SIG-M5 treated with dmso at 0.1 percent for 504 hours (cell line): ENCODE measurements around the gene NPAS3.

Experiments used
- DNase-seq: peaks from one replicate; lab custom pipeline; 2025; ENCODE audit not compliant: unreplicated experiment; lab: John Stamatoyannopoulos, UW

NPAS3 gene

DNA sequence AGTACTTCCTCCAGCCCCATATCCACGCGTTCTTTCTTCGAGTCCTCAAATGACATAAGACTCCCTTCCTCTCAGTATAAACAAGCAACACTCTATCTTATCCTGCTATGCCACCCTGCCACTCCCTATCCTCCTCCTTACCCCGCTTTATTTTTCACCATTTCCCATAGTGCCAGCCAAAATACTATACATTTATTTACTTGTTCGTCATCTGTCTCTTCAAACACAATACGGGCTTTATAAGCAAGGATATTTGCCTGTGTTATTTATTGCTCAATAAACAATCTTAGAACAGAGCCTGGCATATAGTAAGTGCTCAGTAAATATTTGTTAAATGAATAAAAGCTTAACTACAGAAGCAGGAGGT is 567.3 kb downstream of the NPAS3 start:
- DNase-seq: no peak

DNA sequence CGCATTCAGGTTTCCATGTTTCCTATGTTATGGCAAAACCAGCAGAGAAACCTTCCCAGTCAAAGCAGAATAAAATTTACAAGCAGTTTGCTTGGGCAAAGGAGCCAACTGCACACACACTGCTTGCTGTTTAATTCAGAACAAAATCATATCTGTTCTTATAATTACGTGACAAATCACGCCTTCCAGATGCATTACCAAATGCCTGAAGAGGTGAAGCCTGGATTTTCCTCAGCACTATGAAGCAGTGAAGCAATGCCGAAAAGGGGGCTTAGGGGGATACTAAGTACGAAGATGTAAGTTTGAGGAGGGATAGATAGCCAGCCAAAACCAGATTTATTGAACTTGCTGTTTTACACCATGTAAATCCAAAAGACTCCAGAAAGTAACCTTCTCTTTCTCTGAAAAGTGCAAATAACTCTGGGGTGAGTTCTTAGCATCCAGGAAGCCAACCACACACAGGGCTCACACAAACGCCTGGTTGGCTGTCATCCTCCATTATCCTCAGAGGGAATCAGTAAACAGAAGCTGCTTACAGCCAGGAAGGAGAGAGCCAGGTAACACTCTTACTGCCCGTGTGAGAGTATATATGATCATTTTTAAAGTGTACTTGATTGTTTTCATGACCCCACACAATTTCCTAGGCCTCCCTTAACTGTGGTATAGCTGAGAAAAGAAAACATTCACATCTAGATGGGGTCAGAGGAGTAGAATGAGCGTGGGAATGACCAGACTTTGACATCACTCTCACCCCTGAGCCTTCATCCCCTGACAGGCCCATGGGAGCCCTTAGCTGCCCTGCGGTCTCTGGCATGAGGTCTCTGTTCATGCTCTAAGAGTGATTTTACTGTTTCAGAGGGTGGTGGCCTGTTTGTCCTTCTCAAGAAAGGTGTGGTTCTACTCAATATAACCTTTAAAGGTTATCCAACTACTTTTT is 569.7 kb downstream of the NPAS3 start:
- no peak for DNase-seq

DNA sequence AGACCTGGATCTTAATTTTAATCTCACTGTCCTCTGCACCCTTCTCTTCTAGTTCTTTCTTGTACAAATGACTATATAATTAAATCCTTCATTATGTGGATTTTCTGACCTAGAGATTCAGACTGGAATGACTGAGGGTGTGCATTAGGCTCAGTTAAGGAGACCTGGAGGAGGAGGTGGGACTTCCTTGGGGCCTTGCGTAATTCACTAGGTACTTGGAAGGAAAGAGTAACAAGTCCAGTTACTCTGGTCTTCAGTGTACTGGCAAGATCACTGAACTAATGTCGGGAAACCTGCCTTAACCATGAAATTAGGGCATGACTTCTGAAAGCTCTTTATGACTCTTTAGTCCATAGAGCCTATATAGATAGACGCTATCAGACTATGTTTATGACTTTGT is 570.8 kb downstream of the NPAS3 start:
- no peak for DNase-seq

DNA sequence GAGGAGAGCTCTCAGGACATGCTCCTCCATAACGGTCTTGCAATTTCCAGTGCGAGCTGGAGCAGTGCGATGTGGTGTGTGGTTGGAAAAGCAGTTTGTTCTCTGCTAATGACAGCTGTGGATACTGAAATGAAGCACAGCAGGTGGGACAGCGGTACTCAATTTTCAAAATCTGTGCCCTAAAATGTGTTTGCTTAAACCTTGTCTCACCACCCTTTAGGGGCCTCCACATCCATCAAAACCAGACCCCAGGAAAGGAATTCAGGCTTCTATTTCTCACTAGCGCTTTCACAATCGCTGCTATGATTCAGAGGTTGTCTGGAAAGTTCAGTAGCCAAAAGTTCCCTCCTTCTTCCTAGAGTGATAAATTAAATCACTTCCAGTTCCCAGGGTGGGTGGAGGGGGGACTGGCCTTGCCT is 571.4 kb downstream of the NPAS3 start:
- no peak for DNase-seq

DNA sequence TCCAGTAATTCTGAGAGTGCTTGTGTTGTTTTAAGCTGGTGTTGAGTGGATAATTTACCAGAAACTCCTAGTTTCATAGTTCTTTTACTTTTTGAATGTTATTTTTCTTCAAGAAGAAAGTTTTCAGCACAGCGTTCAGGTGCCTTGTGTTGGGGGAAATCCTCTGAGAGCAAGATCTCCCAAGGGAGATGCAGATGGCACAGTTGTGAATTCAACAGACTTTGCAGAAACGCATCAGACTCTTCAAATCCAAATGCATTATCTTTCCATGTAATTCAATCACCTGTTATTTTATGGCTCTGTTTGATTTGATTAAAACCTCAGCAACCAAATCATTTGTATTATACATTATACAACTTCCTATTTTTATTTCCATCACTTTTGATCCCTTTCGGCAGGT is 572.3 kb downstream of the NPAS3 start:
- DNase-seq: no peak

DNA sequence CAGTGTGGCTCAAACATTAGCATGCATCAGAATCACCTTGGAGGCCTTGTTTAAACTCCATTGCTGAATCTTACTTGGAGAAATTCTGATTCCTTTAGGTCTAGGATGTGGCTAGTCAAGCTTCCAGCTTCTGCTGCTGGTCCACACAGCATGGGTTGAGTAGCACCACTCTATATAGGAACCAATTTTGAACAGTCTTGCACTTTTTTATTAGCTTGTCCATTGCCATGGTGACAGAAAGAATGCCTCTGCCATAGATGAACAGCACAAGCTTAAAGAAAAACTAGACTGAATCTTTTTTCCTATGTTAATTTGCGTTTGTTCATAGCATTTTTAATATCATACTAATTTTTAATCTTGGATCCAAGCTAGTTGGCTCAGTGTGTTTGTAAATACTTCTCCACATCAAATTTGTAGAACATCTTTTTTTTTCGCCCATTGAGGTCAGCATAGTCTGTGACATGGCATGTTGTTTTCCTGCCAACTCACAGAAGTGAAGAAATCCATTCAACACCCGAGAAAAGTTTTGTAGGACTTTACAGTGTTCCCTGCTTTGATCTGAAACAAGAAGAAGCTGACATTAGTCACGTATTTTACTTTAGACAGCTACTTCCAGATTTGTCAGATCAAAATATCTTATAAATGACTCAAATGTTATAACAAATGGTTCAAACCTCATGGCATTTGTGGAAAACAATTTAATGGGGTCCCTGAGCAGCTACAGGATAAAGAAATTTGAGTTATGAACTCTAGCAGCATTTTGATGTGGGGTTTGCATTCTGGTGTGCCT is 573.4 kb downstream of the NPAS3 start:
- DNase-seq: no peak

DNA sequence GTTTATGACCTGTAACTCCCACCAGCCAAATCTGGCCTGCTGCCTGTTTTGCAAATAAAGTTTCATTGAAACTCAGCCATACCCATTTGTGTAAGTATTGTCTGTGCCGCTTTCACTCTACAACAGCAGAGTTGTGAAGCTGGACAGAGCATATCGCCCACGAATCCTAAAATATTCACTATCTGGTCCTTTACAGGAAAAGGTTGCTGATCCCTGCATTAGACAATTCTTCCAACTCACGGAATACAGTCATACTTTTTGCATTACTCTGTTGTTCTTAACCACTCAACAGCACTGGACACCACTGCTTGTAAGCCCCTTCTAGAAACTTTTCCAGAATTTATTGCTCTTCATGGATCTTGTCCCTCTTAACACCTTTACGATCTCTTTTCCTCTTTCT is 576.8 kb downstream of the NPAS3 start:
- no peak for DNase-seq

DNA sequence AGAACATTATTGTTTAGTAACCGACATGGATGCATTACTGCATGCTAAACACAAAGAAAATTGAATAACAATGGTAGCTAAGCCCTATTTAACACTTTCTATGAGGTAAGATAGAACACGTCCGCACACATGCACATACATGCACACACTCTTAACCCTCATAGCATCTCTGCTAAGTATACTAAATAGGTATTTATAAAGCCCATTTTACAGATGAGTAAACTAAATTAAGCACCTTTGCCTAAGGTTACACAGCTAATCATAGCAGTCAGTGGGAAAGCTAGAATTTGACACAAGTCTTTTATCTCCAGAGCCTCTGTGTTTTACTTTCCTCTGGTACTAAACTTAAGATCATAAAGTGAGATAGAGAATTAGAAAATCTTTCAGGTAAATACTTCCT is 577.2 kb downstream of the NPAS3 start:
- DNase-seq: no peak

DNA sequence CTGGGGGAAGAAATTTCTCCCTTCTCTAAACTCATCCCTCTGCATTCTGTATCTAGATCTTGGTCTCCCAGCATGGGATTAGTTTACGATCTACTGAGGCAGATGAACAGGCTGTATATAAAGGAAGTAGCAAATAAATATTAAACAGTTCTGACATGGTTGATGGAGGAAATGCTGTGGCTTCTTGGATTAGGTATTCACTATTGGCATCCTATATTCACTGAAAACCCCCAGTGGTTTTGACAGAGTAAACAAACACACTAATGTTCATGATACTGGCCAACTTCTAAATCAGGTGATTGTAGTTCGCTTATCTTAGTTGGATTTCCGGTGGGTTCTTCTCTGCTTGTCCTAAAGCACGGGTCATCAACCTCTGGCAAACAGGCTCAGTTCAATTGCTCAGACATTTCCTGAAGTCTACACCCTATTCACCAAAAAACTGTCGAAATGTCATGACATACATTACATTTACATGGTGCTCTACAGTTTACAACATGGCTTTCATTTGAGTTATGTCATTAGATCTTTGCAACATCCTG is 578.3 kb downstream of the NPAS3 start:
- no peak for DNase-seq

DNA sequence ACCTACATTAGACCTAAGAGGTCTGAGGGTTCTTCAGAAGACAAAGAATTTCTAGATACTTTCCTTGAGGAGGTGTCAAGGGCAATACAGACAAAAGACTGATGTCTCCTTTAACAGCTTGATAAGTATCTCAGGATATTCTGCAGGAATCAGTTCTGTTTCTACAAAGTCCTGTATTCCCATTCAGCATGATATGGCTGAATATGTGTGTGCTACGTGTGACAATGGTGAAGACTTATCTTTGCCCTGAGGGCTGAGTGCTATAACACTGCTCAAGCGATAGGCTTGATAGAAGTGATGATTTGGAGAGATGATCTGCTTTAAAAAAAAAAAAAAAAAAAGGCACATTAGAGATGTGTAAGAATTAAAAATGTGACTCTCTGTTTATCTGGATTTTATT is 582.5 kb downstream of the NPAS3 start:
- no peak for DNase-seq

DNA sequence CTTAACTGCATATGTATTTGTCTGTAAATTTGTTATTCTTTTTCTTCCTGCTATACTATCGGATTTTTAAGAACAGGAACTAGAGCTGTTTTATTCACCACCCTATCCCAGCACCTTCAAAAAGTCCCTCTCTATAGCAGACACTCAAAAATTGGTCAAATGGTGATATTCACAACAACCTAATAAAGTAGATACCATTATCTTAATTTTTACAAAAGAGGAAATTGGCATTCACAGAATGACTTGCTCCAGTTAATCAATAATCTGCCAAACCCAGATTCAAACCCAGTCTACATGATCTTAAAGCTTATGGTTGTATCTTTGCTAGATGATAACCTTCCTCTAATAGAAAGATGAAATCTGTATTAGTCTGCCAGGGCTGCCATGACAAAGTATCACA is 585.6 kb downstream of the NPAS3 start:
- DNase-seq: no peak

DNA sequence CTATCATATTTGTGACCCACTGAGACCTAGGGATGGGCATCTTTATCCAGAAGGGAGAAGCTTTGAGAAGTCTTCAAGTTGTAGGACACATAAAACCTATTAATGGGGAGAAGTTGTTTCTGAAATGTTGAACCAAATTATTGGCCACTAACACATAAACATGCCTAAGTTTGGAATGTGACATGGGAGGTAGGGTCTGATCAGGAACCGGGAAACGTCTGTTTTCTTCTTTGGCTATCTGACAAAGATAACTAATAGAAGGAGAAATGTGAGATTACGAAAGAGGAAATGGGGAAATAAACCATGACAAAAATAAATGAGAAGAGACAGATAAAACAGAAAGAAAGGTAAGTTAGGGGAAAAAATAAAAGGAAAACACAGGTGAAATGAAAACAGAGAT is 586.9 kb downstream of the NPAS3 start:
- no peak for DNase-seq

DNA sequence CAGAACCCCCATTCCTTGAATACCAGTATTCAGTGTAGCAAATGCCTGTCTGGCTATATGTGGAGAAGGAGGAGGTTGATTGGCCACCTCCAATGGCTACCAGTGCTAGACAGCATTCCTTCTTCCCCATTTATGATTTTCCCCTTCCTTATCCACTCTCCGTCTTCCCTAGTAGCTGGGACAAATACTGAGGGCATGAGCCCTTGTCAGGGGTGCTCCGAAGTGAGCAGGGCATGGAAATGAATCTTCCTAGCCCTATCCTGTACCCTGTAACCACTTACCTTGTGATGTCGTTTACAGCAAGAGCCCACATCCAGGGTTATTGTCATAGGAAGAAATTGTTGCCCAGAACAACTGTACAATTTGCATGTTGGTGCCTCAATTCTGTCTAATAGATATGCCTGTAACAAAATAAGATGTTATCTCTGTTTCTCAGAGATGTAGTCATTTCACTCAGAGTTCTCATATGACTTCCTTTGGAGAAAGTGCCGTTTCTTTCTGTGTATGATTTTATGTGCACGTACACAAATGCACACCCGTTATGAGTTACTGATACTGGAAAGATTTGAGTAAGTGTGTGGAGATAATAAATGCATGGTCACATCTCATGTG is 588.5 kb downstream of the NPAS3 start:
- DNase-seq: no peak

DNA sequence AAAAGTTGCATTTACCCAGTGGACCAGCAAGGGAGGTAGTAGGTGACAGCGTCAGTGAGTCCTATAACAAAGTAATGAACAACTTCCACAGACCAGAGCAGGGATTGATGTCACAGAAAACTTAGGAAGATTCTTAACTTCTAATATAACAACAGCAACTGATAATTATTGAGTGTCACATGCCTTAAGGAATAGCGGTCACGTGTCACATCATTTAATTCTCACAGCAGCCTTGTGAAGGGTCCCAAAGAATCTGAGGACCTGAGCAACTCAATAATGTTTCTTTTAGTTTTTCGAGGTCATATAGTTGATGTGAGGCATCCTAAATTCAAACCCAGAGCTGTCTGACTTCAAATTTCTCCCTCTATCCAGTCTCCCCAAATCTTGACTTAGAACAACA is 590.0 kb downstream of the NPAS3 start:
- DNase-seq: no peak

DNA sequence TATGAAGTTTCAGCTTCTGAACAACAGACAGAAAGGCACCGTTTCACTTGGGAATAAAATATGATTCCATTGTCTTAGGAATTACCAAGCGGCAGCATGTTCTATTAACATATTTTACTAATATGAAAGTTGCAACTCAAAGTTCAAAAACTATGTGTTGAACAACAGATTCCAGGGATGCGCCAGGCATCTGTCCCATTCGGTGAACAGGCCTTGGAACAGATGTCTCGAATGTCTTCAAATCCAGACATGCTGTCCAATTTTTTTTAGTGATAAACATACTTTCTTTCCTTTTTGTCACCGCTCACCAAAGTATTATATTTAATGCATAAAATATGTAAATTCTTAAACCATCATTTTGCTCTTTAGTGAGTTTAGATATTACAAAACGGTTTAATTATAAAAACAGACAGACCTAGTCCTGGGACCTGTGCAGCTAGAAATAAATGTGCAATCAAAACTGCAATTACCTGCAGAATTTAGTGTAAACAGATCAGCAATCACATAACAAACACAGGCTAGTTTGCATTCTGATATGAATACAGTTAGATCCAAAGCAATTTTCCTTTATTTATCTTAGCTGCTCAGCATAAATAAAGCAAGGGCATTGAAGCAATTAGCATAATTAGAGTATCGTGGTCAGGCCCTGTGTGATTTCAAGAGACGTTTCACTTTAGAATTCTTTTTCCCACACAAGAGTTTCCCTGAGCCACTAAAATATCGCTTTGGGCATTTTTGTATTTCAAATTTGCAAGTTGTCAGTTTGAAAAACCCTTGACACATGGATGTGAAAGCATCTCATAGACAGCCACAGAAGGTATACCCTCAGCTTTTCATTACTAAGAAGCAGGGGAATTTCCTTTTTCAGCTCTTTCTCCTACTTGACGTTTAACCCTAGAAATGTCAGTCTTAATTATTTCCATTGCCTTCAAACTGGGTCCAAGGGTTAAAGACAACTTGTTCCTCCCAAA is 591.4 kb downstream of the NPAS3 start:
- no peak for DNase-seq

DNA sequence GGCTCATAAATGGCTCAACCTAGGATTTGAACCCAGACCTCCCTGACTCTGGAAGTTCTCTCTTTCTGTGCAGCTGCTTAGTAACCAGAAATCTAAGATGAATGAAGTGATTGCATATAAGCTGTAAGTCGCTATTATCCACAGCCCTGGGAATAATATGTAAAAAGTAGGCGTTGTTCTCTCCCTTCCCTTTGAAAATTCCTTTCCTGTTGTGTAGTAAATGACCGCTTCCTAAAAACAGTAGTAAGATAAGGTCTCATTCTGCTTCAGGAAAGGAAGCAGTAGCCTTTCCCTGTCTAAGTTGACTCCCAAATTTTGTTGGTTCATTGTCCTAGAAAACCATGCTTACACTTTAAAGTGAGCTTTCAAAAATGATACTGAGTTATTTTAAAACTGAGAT is 593.9 kb downstream of the NPAS3 start:
- no peak for DNase-seq

DNA sequence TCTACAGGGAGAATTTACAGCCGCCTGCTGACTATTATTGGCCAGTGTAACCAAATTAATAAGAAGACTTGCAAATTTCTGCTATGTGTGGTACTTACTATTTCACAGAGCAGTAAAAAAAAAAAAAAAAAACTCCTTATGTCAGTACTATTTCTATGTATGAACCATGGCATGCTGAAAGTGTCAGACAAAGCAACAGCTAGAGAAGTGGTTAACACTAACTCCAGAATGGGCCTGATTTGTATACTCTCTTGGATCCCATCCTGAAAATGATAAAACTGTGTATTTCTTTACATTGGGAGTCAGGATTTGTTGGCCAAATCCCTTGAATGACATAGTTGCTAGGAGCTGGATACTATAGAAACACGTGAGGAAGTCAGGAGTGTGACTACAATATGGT is 595.4 kb downstream of the NPAS3 start:
- DNase-seq: no peak

DNA sequence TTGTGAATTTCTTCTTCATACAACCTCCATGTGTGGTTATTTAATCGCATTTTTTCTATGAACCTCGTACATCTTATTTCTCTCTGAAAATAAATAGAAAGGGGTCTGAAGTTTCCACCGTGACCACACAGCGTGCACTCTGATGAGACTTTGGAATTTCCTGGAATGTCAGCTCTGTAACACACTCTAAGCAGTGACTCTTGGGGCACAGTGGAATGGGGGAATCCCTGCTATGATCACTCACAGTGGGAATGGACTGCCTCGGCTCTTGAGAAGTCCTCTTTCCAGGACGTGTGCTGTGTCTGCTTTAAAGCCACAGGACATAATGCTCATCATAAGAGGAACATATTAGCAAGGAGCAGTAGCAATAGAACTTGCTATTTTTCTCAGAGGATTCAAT is 596.0 kb downstream of the NPAS3 start:
- DNase-seq: no peak

DNA sequence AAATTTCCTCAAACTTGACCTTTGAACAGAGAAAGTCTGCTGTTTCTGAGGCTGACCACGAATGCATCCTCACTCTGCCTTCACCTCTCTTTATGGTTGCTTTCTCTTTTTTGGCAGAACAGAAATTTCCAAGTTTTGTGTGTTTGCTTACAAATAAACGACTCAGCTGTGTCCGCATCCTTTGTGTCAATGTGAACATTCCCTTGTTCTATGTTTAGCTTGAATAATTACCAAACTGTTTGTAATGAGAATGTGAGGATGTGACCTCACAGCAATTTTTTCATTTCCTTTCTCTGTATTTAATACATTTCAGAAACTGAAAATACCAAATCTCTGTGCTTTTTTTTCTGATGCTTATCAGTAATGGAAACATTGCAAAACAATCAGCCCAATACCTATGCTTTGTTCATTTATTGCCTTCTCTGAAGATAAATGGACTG is 601.3 kb downstream of the NPAS3 start:
- no peak for DNase-seq

DNA sequence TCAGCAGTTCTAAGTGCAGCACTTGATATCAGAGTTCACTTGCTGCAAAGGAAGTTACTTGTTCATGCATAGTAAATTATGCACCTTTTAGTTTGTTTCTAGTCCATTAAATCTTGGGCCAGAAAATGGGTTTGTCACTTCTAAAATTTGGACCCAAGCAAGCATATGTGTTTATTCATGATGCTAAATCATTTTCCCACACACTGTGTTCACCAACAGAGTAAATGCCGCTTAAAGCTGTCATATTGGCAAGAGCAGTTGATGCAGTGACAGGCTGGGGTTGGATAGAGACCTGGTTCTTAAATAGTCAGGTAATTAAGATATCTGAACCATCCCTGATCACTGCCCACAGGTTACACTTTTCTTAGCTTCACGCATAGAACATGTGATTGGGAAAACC is 602.5 kb downstream of the NPAS3 start:
- DNase-seq: no peak
